Endometrium (tissue), 2 donors: ENCODE data around the gene AGMO.

Experiments used
- FAIRE-seq: peaks from 2 replicates; lab custom pipeline; 2012; peaks lifted over from hg19 to GRCh38; lab: Jason Lieb, UNC
- donor health status: control.
- donor health status: control.

The AGMO gene

DNA sequence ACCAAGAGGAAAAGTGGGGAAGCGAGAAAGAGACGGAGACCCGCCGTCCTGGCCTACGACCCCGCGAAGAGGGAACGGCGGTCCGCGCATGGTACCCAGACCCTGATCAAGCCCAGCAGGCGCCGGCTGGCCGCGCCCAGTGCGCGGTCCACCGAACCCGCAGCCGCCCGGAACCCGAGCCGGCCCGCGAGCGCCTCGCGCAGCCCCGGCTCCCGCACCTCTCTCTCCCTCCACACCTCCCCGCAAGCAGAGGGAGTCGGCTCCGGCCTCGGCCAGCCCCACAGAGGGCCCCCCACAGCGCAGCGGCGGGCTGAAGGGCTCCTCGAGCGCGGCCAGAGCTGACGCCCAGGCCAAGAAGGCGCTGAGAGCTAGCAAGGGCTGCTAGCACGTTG lies 164.7 kb downstream of the AGMO start:
- no peak for FAIRE-seq

DNA sequence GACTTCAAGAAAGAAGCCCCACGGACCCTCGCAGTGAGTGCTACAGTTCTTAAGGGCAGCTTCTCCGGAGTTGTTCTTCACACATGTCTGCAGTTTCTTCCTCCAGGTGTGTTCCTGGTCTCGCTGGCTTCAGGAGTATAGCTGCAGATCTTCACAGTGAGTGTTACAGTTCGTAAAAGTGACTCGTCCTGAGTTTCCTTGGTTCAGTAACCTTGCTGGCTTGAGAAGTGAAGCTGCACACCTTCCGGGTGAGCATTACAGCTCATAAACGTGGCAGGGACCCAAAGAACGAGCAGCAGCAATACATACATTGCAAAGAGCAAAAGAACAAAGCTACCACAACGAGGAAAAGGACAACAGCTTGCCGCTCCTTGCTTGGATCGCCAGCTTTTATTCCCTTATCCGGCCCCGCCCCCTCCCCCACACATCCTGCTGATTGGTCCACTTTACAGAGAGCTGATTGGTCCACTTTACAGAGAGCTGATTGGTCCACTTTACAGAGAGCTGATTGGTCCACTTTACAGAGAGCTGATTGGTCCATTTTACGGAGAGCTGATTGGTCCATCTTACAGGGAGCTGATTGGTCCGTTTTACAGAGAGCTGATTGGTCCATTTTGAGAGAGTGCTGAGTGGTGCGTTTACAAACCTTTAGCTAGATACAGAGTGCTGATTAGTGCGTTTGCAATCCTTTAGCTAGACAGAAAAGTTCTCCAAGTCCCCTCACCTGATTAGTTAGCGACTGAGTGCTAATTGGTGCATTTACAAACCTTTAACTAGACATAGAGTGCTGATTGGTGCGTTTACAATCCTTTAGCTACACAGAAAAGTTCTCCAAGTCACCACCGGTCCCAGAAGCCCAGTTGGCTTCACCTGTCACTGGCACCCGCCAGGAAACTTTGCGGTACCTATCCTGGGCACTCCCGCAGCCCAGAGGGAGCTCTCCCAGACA lies 165.3 kb downstream of the AGMO start:
- FAIRE-seq, result no peak

- no peak for FAIRE-seq
These were observed 172.7 kb downstream of the AGMO start for GRCh38 chr7:15389073-15389472.

- no peak for FAIRE-seq
These were observed 183.2 kb downstream of the AGMO start for GRCh38 chr7:15378494-15379145.

DNA sequence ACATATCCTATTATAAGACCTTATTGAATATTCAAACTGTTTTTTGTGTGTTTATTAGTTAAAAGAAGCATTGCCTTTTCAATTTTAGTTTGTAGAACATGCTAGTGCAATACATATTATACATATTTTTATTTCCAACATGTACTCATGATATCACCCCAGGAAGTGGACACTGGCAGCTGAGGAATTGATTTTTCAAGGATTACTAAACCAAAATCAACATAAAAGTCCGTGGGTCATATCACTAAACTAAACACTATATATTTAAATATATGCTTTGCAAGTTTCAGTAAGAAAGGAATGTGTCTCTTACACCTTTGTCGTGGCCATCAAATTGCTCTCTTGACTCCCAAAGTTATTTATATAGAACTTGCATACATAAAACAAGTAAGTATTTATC lies 185.2 kb downstream of the AGMO start:
- FAIRE-seq, result no peak

- no peak for FAIRE-seq
These were observed 191.4 kb downstream of the AGMO start for GRCh38 chr7:15370441-15370840.

DNA sequence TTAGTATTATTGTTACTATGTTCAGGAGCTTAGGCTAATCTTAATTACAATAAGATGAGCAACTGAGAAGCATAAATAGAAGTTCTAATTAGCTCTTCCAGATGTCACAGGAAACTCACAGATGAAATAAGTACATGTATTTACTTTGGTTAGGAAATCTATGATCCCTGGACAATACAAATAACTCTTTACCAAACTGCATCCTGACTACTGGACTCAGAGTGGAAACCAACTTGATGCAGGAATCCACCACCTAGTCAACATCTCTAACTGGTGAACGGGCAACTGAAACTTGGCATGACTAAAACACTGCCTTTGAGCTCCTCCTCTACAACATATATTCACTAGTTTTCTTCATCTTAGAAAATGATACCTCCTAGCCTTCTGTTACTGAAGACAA lies 193.2 kb downstream of the AGMO start:
- FAIRE-seq, result no peak

GRCh38 chr7:15367897-15368296 lies 193.9 kb downstream of the AGMO start:
- no peak for FAIRE-seq

- no peak for FAIRE-seq
These were observed 203.7 kb downstream of the AGMO start for GRCh38 chr7:15358112-15358511.

- no peak for FAIRE-seq
These were observed 209.2 kb downstream of the AGMO start for GRCh38 chr7:15352421-15353206.

DNA sequence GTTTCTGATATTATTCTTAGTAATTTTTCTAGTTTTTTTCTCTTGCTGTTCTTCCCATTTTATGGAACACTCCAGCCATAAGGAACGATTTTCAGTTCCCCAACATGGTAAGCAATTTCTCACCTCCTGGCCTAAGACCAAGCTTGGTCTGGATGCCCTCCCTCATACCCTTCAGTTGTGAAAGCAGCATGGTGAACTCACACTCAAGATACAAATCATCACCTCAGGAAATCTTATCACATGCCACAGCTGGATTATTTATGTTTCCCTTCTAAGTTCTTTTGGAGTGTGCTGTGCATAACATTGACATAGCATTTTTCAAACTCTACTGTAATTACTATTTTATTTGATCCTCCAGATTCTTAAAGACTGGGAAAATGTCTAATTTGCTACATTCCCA lies 216.6 kb downstream of the AGMO start:
- FAIRE-seq, result no peak

GRCh38 chr7:15341817-15342216 lies 220.0 kb downstream of the AGMO start:
- FAIRE-seq, result no peak

DNA sequence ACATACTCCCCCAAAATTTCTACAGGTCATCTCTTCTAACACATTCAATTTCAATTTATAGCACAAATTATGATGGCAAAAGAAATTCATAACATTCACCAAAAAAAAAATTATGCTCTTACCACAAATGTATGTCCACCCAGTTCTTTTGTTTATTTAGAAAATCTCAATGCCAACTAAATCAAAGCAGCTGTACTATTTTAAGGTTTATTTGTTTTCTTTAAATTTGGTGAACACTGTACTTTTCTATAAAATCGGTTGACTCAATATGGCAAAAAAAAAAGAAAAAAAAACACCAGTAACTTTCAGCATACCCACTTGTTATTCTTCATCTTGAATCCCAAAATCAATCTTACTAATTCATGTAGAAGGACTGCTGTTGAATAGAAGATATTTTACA lies 225.7 kb downstream of the AGMO start:
- FAIRE-seq, result no peak

GRCh38 chr7:15335390-15335789 lies 226.4 kb downstream of the AGMO start:
- no peak for FAIRE-seq

DNA sequence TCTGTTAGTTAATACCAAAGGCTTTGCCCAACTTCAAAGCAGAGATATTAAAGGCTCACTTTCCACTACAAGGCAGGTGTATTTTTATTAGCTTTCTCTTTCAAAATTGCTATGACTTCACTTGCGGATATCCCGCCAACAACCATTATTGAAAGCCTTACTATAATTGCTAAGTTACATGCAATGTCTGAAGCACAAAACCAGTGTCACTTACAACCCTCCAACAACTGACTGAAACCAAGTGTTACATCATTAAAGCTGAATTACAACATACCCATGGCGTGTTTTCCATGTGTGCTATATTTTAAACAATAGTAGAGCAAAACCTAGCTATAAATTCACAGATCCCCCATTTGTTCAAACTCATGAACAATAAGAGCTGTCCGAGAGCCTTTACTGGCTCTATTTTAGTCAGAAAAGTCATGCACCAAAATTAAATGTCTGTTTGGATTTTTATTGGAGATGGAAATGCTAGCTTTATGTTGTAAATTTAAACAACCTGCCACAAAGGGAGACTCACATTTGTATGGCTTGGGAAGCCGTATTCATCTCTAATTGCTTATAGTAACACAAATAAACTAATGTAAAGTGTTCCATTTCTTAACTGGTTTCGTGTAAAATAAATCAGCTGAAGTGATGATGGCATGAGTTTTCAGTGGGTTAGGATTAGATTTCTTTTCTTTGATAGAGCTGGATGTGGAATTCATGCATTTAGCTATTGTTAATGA lies 227.1 kb downstream of the AGMO start:
- FAIRE-seq, result no peak

DNA sequence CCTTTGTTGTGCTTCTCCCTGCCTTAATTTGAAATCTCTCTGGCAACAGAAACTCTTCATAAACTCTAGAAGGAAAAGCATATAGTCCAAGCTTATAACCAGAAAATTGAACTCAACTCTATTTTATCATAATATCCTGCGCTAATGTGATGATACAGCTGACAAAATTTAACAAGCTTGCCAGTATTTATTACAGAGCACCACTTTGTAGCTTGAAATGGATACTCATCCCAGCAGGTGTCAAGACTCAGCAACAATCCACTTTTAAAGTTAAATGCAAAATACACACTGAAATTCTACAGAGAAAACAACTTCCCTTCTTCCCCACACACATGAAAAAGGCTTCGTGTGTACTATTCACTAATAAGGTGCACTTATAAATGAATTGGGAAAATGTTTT lies 228.9 kb downstream of the AGMO start:
- FAIRE-seq, result no peak

- FAIRE-seq, result no peak
These were observed 230.9 kb downstream of the AGMO start for GRCh38 chr7:15330943-15331342.

GRCh38 chr7:15327001-15327400 lies 234.8 kb downstream of the AGMO start:
- no peak for FAIRE-seq

DNA sequence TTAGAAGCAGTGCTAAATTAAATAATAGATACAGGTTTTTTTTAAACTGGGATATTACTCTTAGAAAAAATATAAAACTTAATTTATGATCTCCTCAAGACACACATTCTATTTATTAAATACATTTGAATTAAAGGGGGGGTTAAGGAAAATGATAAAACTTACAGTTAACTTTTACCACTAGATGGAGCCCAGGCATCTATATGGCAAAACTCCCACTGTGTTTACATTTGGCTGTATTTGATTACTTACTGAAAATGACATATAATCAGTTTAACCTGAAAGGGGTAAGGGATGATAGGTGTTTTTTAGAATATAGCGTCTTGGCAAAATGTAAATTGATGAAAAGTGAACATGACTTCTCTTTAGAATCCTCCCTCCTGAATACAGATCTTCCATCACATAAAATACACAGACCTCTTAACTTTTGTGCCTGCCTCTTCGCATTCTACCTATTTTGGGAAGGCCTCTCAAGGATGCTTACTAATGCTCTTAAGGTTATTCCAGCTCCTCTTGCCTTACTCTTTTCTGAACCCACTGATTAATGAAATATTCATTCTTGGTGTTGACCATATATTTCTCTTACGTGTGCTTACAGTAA lies 235.7 kb downstream of the AGMO start:
- peak; percentile 64 for FAIRE-seq

DNA sequence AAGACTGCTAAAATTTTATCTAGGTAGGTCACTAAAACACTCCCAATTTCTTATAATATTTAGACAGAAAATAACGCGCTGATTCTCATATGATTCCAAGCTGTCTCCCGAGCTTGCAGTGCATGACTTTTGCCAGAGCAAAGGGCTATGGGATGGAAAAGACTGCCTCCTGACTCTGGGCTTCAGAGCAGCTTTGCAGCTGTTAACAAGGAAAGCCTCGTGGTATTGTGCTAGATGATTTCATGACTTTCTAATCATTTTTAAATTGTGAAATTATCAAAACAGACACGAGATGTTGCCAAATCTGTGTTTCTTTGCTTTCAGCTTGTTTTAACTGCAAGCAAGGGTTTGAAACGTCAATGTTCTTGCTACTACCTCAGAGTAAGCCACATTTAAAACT lies 238.3 kb downstream of the AGMO start:
- FAIRE-seq, result no peak

- no peak for FAIRE-seq
These were observed 244.6 kb downstream of the AGMO start for GRCh38 chr7:15317215-15317614.

GRCh38 chr7:15315678-15316077 lies 246.1 kb downstream of the AGMO start:
- no peak for FAIRE-seq
